NCI-H1092 treated with DMSO at 0.1 percent for 48 hours (cell line): ENCODE measurements around the gene KIAA1328.
"Not testable (repeated sequence)": the region's sequence is repeated elsewhere in the genome, so short reads cannot be mapped to it uniquely, and the experiment has no call there.

Source experiments
- DNase-seq: peaks from one replicate; lab custom pipeline; 2025; lab: John Stamatoyannopoulos, UW

KIAA1328 gene

DNA sequence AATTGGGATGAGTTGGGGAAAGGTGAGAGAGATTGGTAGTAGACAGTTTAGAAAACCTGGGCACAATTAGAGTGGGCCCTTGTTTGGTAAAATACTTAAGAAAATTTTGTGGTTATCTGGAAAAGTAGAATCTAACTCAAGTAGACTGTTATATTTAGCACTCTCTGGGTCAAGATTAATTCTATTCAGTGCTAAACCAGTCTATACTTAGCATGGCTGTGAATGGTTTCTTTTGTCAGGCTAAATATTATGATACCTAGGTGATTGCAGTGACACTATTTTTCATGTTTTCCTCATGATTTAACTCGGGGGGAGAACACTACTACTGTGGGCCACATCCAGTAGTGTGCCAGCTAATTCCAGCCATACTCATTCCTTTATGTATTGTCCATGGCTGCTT is 58.9 kb downstream of the KIAA1328 start:
- DNase-seq: no peak

DNA sequence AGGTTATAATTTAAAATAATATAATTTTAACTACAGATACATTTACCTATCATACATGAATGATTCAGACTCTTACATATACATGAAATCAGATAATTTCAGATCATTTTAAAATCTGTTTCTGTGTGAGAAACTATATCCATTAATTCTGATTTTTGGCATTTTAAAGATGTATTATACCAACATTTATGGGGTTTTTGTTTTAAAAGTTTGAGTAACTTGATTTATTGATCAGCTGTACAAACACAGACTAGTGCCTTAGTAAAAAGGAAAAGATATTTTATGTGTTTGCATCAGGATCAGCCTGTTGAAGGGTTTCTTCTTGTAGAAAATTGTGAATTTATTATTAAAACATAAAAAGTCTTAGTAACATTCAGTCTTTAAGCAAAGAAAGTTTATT is 59.9 kb downstream of the KIAA1328 start:
- DNase-seq: no peak

DNA sequence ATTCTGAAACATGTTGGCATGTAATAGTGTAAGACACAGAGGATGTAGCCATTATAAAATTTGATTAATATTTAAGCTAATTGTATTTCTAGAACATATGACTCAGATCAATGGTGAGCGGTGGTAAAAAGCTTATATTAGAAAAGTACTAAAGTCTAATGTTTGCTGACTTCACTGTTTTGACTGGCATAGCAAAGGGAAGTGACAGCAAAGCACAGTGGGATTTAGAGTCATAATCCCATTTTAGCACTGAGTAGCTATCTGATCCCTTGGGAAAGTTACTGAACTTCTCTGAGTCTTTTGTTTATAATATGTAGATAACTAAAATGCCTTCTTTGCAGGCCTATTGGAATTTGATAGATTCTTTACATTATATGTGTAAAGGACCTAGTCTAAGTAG is 60.4 kb downstream of the KIAA1328 start:
- DNase-seq: no peak

DNA sequence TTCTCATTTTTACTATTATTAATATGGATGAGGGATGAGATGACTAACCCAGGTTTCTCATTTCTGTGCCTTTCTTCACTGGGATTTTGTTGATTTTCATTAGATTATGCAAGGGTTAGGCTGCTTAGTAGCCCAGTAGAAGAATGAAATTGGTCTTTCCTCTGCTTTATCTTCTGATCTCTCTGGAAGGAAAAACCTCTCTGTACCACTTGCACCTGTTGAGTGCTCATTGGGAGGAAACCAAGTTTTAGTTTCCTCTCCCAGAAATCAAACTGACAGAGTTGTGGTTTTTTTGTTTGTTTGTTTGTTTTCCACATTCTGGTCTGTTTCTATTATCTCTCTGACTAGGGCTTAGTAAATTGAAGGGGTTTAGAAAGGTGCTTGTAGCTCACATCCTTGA is 60.8 kb downstream of the KIAA1328 start:
- DNase-seq: no peak

DNA sequence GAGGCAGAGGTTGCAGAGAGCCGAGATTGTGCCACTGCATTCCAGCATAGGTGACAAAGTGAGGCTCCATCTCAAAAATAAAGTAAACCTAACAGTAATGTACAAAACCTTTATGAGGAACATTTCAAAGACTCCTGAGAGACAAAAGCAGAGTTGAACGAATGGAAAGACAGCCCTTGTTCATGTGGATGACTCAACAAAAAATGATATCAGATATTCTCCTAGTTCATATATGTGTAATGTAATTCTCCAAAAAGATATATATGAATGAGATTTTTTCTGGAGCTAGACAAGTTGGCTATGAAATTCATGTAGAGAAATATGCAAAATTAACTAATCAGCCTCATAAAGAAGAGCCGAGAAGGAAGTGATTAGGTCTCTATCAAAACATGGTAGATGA is 61.7 kb downstream of the KIAA1328 start:
- DNase-seq: no peak

DNA sequence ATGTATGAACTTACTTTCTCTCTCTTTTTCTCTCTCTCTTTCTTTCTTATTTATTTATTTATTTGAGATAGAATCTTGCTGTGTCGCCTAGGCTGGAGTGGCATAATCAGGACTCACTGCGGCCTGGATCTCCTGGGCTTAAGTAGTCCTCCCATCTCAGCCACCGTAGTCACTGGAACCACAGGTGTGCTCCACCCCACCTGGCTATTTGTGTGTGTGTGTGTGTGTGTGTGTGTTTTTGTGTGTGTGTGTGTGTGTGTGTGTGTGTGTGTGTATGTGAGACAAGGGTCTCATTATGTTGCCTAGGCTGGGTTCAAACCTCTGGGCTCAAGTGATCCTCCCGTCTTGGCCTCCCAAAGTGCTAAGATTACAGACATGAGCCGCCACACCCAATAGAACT is 64.3 kb downstream of the KIAA1328 start:
- no peak for DNase-seq

DNA sequence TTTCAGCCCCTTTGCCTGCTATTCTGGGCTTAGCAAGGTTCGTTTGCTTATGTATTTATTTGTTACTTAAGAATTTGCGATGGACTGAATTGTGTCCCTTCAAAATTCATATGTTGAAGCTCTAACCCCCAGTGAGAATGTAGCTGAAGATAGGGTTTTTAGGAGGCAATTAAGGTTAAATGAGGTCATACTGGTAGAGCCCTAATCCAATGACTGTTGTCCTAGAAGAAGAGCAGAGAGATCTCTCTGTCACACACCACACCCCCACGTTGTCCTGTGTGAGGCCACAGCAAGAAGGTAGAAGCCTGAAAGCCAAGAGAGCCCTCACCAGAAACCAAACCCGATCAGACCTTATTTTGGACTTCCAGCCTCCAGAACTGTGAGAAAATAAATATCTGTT is 66.7 kb downstream of the KIAA1328 start:
- DNase-seq: no peak

DNA sequence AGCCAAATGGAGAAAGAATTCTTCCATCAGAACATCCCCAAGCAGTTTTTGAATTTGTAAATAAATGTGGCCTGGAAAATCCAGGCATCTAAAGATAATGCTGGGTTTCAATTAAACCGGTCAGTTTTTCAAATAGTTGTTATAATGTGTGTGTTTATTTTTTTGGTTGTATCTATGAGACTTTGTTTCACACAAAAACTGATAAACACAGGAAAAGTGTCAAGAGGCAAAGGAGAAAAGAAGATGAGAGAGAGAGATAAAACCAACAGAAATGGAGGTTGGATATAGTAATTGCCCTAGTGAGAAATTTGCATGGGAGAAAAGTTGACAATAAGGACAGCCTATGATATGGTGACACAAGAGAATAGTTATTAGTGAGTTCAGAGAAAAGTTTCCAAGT is 68.3 kb downstream of the KIAA1328 start:
- no peak for DNase-seq

DNA sequence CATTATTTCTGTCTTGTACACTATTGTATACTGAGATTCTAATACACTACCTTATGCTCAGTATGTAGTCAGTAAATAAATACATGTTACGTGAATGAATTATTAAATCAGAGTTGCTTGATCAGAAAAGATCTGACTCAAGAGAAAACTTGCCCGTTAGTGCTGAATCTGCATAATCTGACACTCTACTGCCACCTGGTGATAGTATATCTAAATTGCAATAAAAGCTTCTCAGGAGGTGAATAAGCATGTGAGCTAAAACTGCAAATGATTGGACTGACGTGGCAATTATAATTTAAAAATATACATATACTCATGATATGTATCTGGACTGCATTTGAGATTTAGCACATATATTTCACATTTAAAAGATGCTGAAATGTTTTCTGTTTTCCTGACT is 70.4 kb downstream of the KIAA1328 start:
- no peak for DNase-seq

DNA sequence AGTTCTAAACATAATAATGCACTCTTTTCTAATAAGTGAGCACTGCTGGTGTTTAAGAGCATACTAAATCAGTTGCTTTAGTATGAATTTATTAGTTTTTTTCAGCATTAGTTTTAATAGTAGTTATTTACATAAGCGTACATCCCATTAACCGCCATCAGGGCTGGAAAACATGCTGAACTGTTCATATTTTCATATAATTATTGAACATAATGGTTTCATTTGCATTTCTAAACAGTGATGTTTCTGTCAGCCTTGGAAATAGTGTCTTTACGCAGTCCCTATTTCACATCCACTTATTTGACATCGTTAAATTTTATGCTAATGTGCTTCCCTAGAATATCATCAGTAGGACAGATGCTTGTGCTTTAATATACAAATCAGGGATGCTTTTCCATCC is 71.5 kb downstream of the KIAA1328 start:
- DNase-seq: no peak

DNA sequence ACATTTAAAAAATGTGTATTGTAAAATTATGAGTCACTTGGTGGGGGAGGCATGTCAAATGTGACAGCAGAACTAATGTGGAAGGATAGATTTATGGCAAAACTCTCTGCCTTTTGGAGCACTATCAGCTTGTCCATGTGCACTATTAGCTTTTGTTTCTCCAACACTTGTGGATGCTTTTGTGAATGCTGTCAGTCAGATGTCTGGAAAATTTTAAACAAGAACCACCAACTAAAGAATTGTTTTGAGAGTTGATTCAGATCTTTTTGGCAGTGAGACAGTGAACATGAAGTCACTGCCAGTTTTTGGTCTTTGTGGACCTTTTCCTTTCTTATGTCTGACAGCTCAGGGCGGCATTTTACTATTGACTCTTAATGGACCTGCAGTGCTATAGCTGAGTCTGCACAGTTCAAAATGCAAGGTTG is 72.4 kb downstream of the KIAA1328 start:
- no peak for DNase-seq

DNA sequence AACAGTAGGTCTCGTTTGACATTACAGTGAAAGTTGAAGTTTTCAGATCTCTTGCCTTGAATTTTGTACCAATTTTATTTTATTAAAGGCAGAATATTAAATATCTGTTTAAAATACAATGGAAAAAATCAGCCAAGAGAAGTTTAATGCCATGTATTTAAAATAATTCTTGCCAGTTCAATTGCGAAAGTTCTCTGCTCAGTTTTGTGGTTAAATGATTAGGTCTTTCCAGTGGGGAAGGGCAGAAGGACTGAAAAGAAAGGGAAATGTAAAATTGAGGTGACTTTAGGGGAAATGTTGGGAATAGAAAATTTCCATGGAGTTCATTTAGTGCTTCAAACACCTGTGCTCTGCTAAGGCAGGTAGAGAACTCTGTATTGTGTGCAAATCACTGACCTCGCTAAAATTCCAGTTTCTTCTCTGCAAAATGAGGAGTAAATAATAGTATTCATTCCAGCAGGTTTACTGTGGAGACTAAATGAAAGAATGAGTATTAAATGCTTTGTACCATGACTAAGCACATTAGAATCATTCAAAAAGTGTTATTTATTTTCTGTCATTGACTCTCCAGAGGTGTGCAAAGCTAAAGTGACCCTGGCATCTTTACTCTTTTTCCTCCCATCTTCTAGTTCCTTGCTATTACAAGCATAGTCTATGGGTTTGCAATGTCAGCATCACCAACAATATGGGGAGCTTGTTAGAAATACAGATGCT is 74.4 kb downstream of the KIAA1328 start:
- no peak for DNase-seq

DNA sequence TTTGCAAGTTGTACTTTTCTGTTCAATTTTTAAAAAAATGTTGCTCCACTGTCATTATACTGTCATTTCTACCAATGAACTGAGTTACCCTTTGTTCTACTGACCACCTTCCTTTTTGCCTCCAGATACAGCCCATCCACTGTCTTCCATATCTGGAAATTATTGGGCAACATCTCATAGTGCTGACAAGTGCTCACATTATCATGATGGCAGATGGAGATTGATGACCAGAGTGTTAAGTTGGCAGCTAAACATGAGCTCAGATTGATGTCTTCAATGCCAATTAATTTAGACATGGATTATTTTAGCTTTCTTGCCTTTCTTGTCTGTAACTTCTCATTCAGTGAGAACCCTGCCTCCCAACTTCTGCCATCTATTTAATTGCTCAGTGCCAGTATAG is 76.6 kb downstream of the KIAA1328 start:
- no peak for DNase-seq

DNA sequence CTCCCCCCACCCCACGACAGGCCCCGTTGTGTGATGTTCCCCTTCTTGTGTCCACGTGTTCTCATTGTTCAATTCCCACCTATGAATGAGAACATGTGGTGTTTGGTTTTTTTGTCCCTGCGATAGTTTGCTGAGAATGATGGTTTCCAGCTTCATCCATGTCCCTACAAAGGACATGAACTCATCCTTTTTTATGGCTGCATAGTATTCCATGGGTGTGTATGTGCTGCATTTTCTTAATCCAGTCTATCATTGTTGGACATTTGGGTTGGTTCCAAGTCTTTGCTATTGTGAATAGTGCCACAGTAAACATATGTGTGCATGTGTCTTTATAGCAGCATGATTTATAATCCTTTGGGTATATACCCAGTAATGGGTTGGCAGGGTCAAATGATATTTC is 80.4 kb downstream of the KIAA1328 start:
- not testable (repeated sequence) for DNase-seq

DNA sequence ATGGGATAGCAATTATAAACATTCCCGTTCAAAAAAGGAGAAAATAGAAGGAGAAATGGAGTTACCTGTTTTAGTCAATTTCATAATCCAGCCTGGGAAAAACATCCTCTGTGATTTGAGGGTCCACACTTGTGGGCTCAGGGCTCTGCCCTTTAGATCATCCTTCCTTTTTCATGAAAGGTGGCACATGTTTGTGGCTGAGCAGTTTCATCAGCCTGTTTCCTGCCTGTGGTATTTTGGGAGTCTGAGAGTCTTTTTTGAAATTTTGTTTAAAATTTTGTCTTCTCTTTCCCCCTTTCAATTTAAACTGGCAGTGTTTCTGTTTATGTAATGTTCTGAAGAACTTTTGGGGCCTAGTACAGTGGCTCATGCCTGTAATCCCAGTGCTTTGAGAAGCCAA is 84.0 kb downstream of the KIAA1328 start:
- no peak for DNase-seq

DNA sequence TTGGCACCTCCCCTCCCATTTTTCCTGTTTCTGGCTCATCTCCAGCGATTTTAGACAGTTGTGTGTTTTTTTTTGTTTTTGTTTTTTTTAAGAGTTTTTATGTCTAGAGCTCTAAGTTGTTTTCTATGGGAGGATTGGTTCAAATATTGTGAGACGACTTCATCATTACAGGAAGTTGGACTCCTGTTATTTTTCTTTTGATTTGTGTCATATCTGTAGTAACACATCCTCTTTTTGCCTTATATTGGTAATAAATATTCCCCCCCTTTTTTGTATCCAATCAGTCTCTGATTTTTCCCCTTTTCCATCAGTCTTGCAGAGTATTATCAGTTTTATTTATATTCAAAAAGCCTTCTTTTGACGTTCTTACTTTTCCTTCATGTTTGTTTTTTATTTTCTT is 89.0 kb downstream of the KIAA1328 start:
- no peak for DNase-seq

DNA sequence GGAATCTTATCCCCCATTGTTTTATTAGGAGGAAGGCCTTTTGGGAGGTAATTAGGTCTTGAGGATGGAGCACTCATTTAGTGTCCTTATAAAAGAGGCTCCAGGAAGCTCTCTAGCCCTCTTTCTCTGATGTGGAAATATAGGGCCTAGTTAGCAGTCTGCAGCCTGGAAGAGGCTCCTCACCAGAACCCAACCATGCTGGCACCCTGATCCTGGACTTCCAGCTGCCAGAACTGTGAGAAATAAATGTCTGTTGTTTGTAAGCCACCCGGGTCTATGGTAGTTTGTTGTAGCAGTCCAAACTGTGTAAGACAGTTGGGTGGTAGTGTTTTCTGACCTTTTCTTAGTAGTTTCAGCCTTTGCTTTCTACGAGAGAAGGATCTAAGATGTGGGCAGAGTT is 100.7 kb downstream of the KIAA1328 start:
- DNase-seq: no peak

DNA sequence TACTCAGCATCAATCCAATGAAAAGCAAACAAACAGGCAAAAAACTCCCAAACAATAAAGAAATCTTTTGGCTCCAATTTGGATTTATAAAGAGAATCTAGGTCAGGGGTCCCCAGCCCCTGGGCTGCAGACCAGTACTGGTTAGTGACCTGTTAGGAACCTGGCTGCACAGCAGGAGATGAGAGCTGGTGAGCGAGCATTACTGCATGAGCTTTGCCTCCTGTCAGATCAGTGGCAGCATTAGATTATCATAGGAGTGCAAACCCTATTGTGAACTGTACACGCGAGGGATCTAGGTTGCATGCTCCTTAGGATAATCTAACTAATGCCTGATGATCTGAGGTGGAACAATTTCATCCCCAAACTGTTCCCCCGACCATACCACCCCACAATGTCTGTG is 102.2 kb downstream of the KIAA1328 start:
- DNase-seq: no peak

DNA sequence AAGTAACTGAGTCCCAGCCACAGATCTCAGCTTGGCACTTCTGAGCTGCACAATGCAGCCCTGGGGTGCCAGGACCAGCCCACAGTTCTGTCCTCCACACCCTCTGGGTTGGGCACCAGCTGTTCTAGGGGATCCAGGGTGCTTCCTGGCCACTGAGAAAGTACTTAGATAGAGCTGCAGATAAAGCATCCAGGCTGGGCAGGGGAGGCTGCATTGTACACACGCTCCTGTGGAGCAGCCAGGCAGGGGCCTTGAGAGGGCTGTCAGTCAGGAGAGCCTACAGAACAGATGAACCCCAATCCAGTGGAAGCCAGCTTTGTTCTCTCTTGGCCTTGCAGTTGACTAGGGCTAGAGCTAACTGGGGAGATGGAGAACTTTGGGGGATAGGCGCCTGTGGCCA is 104.6 kb downstream of the KIAA1328 start:
- DNase-seq: no peak

DNA sequence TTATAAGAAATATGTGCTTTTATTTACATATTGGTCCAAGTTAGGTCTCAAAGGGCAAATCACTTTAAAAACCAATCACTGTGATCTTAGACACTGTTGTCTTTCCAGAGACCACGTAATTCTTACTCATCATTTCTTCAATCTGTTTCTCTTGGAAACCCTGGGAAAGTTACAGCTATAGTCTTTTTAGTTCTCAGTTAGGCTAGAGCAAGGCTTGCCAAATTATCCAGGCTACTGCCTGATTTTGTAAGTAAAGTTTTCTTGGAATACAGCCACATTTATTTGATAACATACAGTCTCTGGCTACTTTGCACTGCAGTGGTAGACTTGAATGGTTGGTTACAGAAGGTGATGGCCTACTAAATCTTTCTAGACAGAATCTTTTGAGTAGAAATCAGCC is 106.0 kb downstream of the KIAA1328 start:
- DNase-seq: no peak

DNA sequence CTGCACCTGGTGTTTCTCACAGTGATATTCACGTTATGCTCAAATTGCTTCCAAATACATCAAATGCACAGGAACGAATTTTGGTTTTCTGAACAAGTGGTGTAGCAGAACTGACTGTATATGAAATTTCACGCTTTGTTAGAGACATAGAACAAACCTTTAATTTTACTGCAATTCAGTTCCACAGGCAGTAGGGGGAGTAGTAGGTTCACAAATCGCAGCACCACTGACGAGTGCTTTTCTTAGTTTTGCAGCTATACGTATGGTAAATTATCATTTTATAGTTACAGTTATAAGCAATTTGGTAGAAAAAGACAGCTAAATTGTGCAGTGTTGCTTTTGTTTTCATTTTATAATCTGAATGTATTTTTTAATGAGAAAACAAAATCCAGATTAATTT is 113.3 kb downstream of the KIAA1328 start:
- no peak for DNase-seq

DNA sequence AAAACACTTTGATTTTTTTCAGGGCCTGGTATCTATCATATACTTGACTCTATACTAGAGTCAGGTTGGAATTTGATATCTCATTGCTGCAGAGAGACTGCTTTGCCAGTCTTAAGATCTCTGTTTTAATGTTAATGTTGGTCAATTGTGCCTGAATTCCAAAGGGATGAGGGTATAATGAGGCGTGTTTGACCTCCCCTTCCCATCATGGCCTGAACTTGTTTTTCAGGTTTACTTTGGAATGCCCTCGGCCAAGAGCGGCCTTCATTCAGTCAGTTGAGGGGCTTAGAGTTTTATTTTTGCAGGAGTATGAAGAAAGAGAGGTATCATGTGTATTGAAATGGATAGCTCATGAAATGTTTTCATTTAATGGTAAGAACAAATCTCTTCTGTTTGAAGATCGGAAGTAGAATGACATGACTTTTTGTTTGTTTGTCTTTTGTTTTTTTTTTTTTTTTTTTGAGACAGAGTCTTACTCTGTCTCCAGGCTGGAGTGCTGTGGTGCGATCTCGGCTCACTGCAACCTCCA is 119.0 kb downstream of the KIAA1328 start:
- DNase-seq: no peak

DNA sequence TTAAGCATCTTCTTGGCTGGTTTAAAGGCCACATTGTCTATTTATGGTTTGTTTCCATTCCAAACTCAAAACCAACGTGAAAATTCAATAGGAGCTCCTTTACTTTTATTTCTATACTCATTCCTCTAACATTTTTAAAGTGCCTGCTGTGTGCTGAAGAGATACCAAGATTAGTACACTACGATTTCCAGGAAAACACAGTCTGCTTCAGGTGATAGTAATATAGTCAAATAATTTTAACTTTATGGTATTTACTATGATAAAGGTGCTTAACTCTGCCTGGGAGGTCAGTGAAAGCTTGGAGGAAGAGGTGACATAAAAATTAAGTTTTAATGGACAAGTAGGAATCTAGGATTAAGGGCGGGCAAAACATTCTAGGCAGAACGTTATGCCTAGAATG is 121.4 kb downstream of the KIAA1328 start:
- no peak for DNase-seq

DNA sequence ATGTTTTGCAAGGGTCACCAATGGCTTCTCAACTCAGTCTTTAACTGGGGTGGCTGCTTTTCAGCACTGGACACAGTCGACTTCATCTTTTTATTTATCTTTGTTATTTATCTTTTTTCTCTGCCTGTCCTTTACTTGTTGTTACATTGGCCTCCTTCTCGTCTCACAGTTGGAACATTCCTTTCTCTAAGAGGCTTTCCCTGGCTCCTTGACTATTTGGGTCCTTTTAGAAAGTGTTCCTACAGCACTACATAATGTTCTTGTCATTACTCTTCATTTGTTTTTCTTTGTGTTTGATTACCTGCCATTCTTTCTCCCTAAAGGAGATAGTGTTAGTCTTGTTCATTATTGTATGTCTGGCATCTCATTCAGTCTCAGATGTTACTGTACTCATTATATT is 122.0 kb downstream of the KIAA1328 start:
- no peak for DNase-seq
